Activated naive CD4-positive, alpha-beta T cell treated with anti-CD3 and anti-CD28 coated beads for 36 hours (primary cell): Measurements from ENCODE around the gene CRAT. TPM values are rescaled to one million over a fixed set of nuclear protein-coding genes. Genes with fewer than 3 reads are reported as not detected.
A peak's percentile ranks its signal among the peaks of the same experiment; 100 is the strongest.
"Not testable (repeated sequence)": the region's sequence is repeated elsewhere in the genome, so short reads cannot be mapped to it uniquely, and the experiment has no call there.

Experiments used
- CTCF ChIA-PET: fragments of 350-600 bp; sonication (Branson Sonifier 250); formaldehyde crosslinking; loops from one replicate; lab custom pipeline; 2021; ENCODE audit warnings: antibody characterized with exemption; lab: Charles Lee
- DNase-seq: peaks from one replicate; pipeline ENCODE4 v3.0.0-alpha.2; 2020
- H3K27ac Mint-ChIP-seq: one replicate; pipeline ENCODE4 v1.8.0; 2021; ENCODE audit warnings: mild to moderate bottlenecking, mixed read lengths
- H3K27me3 Mint-ChIP-seq: one replicate; pipeline ENCODE4 v1.8.0; 2021; ENCODE audit warnings: low read depth, mixed read lengths
- H3K36me3 Mint-ChIP-seq: one replicate; pipeline ENCODE4 v1.8.0; 2021; ENCODE audit warnings: low read depth, mixed read lengths
- H3K4me1 Mint-ChIP-seq: one replicate; pipeline ENCODE4 v1.8.0; 2021; ENCODE audit warnings: low read depth, mixed read lengths
- H3K4me3 Mint-ChIP-seq: one replicate; pipeline ENCODE4 v1.8.0; 2021; ENCODE audit warnings: mild to moderate bottlenecking, moderate library complexity, mixed read lengths
- H3K9me3 Mint-ChIP-seq: one replicate; pipeline ENCODE4 v1.8.0; 2021; ENCODE audit warnings: mixed read lengths
- intact Hi-C: fragments of 100-400 bp; cut with micrococcal nuclease; formaldehyde crosslinking; loops from one replicate; pipeline ENCODE4 v1.15.1; 2023
- total RNA-seq, 2 experiments: library from RNA; stranded (reverse); gene quantifications; one replicate each; pipeline ENCODE4 v1.2.3, GENCODE V29; 2021

CRAT gene
- total RNA-seq, 2 experiments from 2014 or later: 15.0 to 15.8 TPM

GRCh38 chr9:129136446-129137035 lies 25.9 kb upstream of the CRAT start:
- H3K9me3 Mint-ChIP-seq: no peaks in the 10 kb centered on the region
- no peak for DNase-seq
- no peak overlapping the region for H3K27ac Mint-ChIP-seq
- intact Hi-C loops: loop anchor here (10.0 kb wide), 1 partner anchor 188 kb away; no protein-coding TSS in a partner anchor
- CTCF ChIA-PET: interaction anchor here (0.8 to 3.3 kb wide), 2 partner anchors 475 to 488 kb away, joined by 4 to 19 read pairs; no protein-coding TSS in a partner anchor
- H3K4me1 Mint-ChIP-seq: peaks cover 27% of the 10 kb centered on the region
- no peak overlapping the region for H3K4me3 Mint-ChIP-seq
- no peaks in the 10 kb centered on the region for H3K27me3 Mint-ChIP-seq
- H3K36me3 Mint-ChIP-seq: peaks cover 6% of the 10 kb centered on the region

GRCh38 chr9:129135476-129135875 lies 24.9 kb upstream of the CRAT start:
- peaks cover 8% of the 10 kb centered on the region for H3K36me3 Mint-ChIP-seq
- CTCF ChIA-PET: interaction anchor here (0.7 kb wide), 1 partner anchor 115 kb away, joined by 4 read pairs; no protein-coding TSS in a partner anchor
- no peaks in the 10 kb centered on the region for H3K27me3 Mint-ChIP-seq
- H3K4me1 Mint-ChIP-seq: peaks cover 19% of the 10 kb centered on the region
- H3K9me3 Mint-ChIP-seq: no peaks in the 10 kb centered on the region
- no peak overlapping the region for H3K4me3 Mint-ChIP-seq
- H3K27ac Mint-ChIP-seq: no peak overlapping the region
- intact Hi-C loops: loop anchor here (10.0 kb wide), 1 partner anchor 189 kb away; no protein-coding TSS in a partner anchor
- DNase-seq: no peak

- Mint-ChIP-seq H3K27ac (no peak overlapping the region), H3K36me3 (peaks cover 6% of the 10 kb centered on the region)
- CTCF ChIA-PET: interaction anchor here (0.6 to 4.8 kb wide), 6 partner anchors 11 to 1478 kb away, joined by 3 to 31 read pairs (median 6); partner anchors contain the start of gene NTMT1
Measured at GRCh38 chr9:129133082-129133481, 22.5 kb upstream of the CRAT start.

GRCh38 chr9:129131300-129132145 lies 20.9 kb upstream of the CRAT start:
- peaks cover 6% of the 10 kb centered on the region for H3K4me1 Mint-ChIP-seq
- no peaks in the 10 kb centered on the region for H3K27me3 Mint-ChIP-seq
- H3K9me3 Mint-ChIP-seq: no peaks in the 10 kb centered on the region
- CTCF ChIA-PET: interaction anchor here (0.6 to 4.8 kb wide), 39 partner anchors 9 to 652 kb away, joined by 3 to 50 read pairs (median 4); partner anchors contain the start of genes C9orf50, NTMT1 and PTPA
- intact Hi-C loops: loop anchor here (1.0 to 10.0 kb wide), 2 partner anchors 193 to 479 kb away; no protein-coding TSS in a partner anchor
- DNase-seq: peak; percentile 90
- no peak overlapping the region for H3K4me3 Mint-ChIP-seq
- peak overlapping the region; percentile 27 for H3K27ac Mint-ChIP-seq
- H3K36me3 Mint-ChIP-seq: peaks cover 6% of the 10 kb centered on the region

More at GRCh38 chr9:129133082-129133481, 22.5 kb upstream of the CRAT start:
- Mint-ChIP-seq H3K9me3 (no peaks in the 10 kb centered on the region), H3K27me3 (no peaks in the 10 kb centered on the region), H3K4me1 (peaks cover 6% of the 10 kb centered on the region), H3K4me3 (no peak overlapping the region)
- intact Hi-C loops: loop anchor here (10.0 kb wide), 1 partner anchor 192 kb away; no protein-coding TSS in a partner anchor
- no peak for DNase-seq

GRCh38 chr9:129130791-129131190 lies 20.2 kb upstream of the CRAT start:
- Mint-ChIP-seq H3K9me3 (no peaks in the 10 kb centered on the region), H3K27me3 (no peaks in the 10 kb centered on the region), H3K4me3 (no peak overlapping the region), H3K36me3 (peaks cover 6% of the 10 kb centered on the region), H3K27ac (no peak overlapping the region), H3K4me1 (peaks cover 6% of the 10 kb centered on the region)
- CTCF ChIA-PET: interaction anchor here (0.6 to 4.8 kb wide), 21 partner anchors 8 to 654 kb away, joined by 3 to 50 read pairs (median 5); partner anchors contain the start of genes NTMT1 and PTPA
- intact Hi-C loops: loop anchor here (1.0 to 10.0 kb wide), 2 partner anchors 194 to 480 kb away; no protein-coding TSS in a partner anchor
- no peak for DNase-seq

GRCh38 chr9:129130271-129130670 lies 19.7 kb upstream of the CRAT start:
- CTCF ChIA-PET: interaction anchor here (0.6 to 4.8 kb wide), 10 partner anchors 10 to 1491 kb away, joined by 3 to 50 read pairs (median 7); partner anchors contain the start of genes NTMT1 and PTPA
- not testable (repeated sequence) for H3K4me1 Mint-ChIP-seq, H3K27ac Mint-ChIP-seq, H3K36me3 Mint-ChIP-seq, H3K27me3 Mint-ChIP-seq, H3K4me3 Mint-ChIP-seq, DNase-seq, H3K9me3 Mint-ChIP-seq
- intact Hi-C loops: loop anchor here (10.0 kb wide), 1 partner anchor 195 kb away; no protein-coding TSS in a partner anchor

- Mint-ChIP-seq H3K27me3 (no peaks in the 10 kb centered on the region), H3K9me3 (no peaks in the 10 kb centered on the region), H3K27ac (no peak overlapping the region), H3K36me3 (peaks cover 10% of the 10 kb centered on the region), H3K4me1 (peaks cover 6% of the 10 kb centered on the region), H3K4me3 (no peak overlapping the region)
- intact Hi-C loops: no loop called here
- CTCF ChIA-PET: interaction anchor here (1.2 kb wide), 1 partner anchor 10 kb away, joined by 4 read pairs; no protein-coding TSS in a partner anchor
- DNase-seq: no peak
Measured at GRCh38 chr9:129128689-129129088, 18.1 kb upstream of the CRAT start.

- Mint-ChIP-seq H3K9me3 (no peaks in the 10 kb centered on the region), H3K27ac (no peak overlapping the region), H3K27me3 (no peaks in the 10 kb centered on the region), H3K4me1 (peaks cover 6% of the 10 kb centered on the region), H3K36me3 (peaks cover 14% of the 10 kb centered on the region), H3K4me3 (no peak overlapping the region)
- intact Hi-C loops: no loop called here
- DNase-seq: no peak
- CTCF ChIA-PET: interaction anchor here (2.8 kb wide), 1 partner anchor 12 kb away, joined by 15 read pairs; no protein-coding TSS in a partner anchor
Measured at GRCh38 chr9:129126749-129127618, 16.4 kb upstream of the CRAT start.

GRCh38 chr9:129125478-129125877 lies 14.9 kb upstream of the CRAT start:
- no peaks in the 10 kb centered on the region for H3K4me1 Mint-ChIP-seq
- no peak overlapping the region for H3K27ac Mint-ChIP-seq
- no peak overlapping the region for H3K4me3 Mint-ChIP-seq
- no peak for DNase-seq
- H3K36me3 Mint-ChIP-seq: peaks cover 16% of the 10 kb centered on the region
- intact Hi-C loops: no loop called here
- no peaks in the 10 kb centered on the region for H3K9me3 Mint-ChIP-seq
- CTCF ChIA-PET: interaction anchor here (1.1 to 2.8 kb wide), 4 partner anchors 14 to 499 kb away, joined by 3 to 15 read pairs (median 4); no protein-coding TSS in a partner anchor
- H3K27me3 Mint-ChIP-seq: no peaks in the 10 kb centered on the region

- Mint-ChIP-seq H3K36me3 (peaks cover 22% of the 10 kb centered on the region), H3K4me1 (peaks cover 2% of the 10 kb centered on the region), H3K4me3 (no peak overlapping the region), H3K27me3 (no peaks in the 10 kb centered on the region), H3K9me3 (no peaks in the 10 kb centered on the region), H3K27ac (no peak overlapping the region)
- no peak for DNase-seq
- CTCF ChIA-PET: interaction anchor here (0.5 to 2.8 kb wide), 4 partner anchors 15 to 487 kb away, joined by 3 to 15 read pairs (median 4); no protein-coding TSS in a partner anchor
- intact Hi-C loops: no loop called here
Measured at GRCh38 chr9:129124506-129125069, 14.0 kb upstream of the CRAT start.

GRCh38 chr9:129122976-129123375 lies 12.4 kb upstream of the CRAT start:
- H3K27ac Mint-ChIP-seq: not testable (repeated sequence)
- CTCF ChIA-PET: interaction anchor here (0.7 to 1.5 kb wide), 2 partner anchors 9 to 20 kb away, joined by 3 to 6 read pairs; no protein-coding TSS in a partner anchor

More at GRCh38 chr9:129122976-129123375, 12.4 kb upstream of the CRAT start:
- peaks cover 23% of the 10 kb centered on the region for H3K36me3 Mint-ChIP-seq
- H3K4me1 Mint-ChIP-seq, H3K4me3 Mint-ChIP-seq, H3K27me3 Mint-ChIP-seq, intact Hi-C loops, H3K9me3 Mint-ChIP-seq, DNase-seq: not testable (repeated sequence)
